Bronchial epithelial cell (primary cell): ENCODE results near the gene LRP6. TPM values are rescaled to one million over a fixed set of nuclear protein-coding genes. Genes with fewer than 3 reads are reported as not detected.
A peak's percentile ranks its signal among the peaks of the same experiment; 100 is the strongest.

Experiments used
- DNase-seq: peaks from one replicate; pipeline ENCODE4 v3.0.0-alpha.2; 2010; ENCODE audit warnings: low read depth
- FAIRE-seq: peaks from 2 replicates; lab custom pipeline; 2011; peaks lifted over from hg19 to GRCh38; lab: Jason Lieb, UNC
- H3K27me3 ChIP-seq: 2 replicates; pipeline ENCODE4 v1.5.1; 2011; ENCODE audit warnings: low read length; ENCODE audit not compliant: control insufficient read depth, insufficient read depth
- H3K36me3 ChIP-seq: 2 replicates; pipeline ENCODE4 v1.5.1; 2011; ENCODE audit warnings: low read length; ENCODE audit not compliant: control insufficient read depth, insufficient read depth
- H3K4me3 ChIP-seq: 2 replicates; pipeline ENCODE4 v1.5.1; 2011; ENCODE audit warnings: mild to moderate bottlenecking, low read depth, low read length, control low read depth
- total RNA-seq: library from RNA; depleted of rRNA; stranded (reverse); fragments of >200 nt; gene quantifications from 2 replicates; pipeline ENCODE4 v1.2.1, GENCODE V29; 2014
- TF ChIP-seq, protein P1 (sequence below): IDR thresholded peaks from 2 replicates; pipeline ENCODE4 v1.5.1; 2011; ENCODE audit warnings: mild to moderate bottlenecking, moderate library complexity, low read length, control low read depth, inconsistent platforms; ENCODE audit not compliant: insufficient read depth, severe bottlenecking

The LRP6 gene
- total RNA-seq, 1 donor from 2014 or later, result 17.6 TPM

DNA sequence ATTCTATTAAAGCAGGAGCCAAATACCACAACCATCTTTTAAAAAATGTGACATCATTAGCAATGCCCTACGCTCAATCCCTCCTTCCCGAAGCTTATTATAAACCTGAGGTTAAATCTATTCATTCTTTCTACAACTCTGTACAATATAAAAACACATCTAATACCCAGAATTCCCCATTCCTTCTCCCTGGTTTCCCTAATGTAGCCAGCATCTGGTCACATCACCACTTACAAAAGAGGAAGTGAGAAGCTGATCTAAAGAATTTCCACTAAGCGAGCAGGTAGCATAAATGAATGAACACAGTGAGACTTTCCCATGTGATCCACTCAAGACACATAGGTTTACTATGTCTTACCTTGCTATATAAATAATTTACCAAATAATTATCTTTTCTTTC, 90.4 kb downstream of the LRP6 start:
- FAIRE-seq, result no peak
- DNase-seq, result no peak
- Histone ChIP-seq H3K36me3 (no peaks in the 10 kb centered on the region), H3K27me3 (no peaks in the 10 kb centered on the region), H3K4me3 (no peak overlapping the region)
- TF ChIP-seq, protein P1, sequence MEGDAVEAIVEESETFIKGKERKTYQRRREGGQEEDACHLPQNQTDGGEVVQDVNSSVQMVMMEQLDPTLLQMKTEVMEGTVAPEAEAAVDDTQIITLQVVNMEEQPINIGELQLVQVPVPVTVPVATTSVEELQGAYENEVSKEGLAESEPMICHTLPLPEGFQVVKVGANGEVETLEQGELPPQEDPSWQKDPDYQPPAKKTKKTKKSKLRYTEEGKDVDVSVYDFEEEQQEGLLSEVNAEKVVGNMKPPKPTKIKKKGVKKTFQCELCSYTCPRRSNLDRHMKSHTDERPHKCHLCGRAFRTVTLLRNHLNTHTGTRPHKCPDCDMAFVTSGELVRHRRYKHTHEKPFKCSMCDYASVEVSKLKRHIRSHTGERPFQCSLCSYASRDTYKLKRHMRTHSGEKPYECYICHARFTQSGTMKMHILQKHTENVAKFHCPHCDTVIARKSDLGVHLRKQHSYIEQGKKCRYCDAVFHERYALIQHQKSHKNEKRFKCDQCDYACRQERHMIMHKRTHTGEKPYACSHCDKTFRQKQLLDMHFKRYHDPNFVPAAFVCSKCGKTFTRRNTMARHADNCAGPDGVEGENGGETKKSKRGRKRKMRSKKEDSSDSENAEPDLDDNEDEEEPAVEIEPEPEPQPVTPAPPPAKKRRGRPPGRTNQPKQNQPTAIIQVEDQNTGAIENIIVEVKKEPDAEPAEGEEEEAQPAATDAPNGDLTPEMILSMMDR, result no peak

DNA sequence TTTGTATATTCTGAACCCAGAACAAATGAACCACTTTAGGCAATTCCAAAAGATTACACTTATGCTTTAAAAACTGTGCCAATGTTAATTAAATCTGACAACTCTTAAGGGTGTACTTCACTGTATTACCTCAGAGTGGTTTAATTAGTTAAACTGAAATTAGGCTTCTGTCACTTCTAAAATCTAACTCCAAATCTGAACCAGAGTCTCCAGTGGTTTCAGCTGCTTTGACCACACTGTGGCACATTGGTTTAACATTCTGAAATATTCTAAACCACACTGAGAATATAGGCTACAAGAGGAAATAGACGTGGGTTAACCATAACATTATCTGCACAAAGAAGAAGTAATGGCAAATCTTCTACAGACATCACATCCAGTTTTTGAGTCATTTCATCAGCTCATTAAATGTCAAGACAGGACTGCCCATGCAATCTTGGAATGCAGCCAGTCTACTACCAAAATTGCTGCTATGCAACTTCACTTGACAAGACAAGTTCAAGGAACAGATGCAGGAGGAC, 94.8 kb downstream of the LRP6 start:
- no peak overlapping the region for H3K4me3 ChIP-seq
- DNase-seq (peak; percentile 68), FAIRE-seq (no peak)

DNA sequence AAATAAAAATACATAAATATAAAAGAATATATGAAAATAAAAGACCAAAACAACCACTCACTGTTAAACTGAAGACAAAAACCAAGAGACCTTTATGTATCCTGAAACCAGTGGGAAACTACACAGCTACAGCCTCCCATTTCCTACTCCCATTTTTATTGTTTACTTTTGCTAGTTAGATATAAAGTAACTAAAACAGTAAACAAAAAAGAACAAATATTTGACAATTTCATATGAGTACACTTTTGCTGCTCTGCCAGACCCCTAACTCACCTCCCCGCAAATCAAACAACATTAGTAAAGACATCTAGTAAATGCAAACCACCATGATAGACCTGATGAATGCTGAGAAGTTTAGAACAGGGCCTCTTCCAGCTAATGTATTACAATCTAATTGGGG, 99.0 kb downstream of the LRP6 start:
- Histone ChIP-seq H3K4me3 (no peak overlapping the region), H3K27me3 (no peaks in the 10 kb centered on the region), H3K36me3 (no peaks in the 10 kb centered on the region)
- FAIRE-seq (no peak), DNase-seq (no peak)
- TF ChIP-seq, protein P1, result no peak

More for the DNA sequence above, 94.8 kb downstream of the LRP6 start:
- Histone ChIP-seq H3K27me3 (no peaks in the 10 kb centered on the region), H3K36me3 (no peaks in the 10 kb centered on the region)
- TF ChIP-seq, protein P1, result no peak

DNA sequence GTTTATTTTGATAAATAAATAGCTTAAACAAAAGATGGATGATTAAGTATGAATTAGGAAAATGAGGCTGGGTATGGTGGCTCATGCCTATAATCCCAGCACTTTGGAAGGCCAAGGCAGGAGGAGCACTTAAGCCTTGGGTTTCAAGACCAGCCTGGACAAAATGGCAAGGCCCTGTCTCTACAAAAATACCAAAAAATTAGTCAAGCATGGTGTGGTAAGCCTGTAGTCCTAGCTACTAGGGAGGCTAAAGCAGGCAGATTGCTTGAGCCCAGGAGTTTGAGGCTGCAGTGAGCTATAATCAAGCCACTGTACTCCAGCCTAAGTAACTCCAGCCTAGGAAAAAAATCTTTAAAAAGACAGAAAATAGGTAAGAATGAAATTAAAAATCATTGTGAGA, 100.1 kb downstream of the LRP6 start:
- TF ChIP-seq, protein P1, result no peak
- H3K4me3 ChIP-seq, result no peak overlapping the region
- H3K36me3 ChIP-seq, result no peaks in the 10 kb centered on the region
- no peak for DNase-seq
- no peaks in the 10 kb centered on the region for H3K27me3 ChIP-seq
- FAIRE-seq, result no peak

DNA sequence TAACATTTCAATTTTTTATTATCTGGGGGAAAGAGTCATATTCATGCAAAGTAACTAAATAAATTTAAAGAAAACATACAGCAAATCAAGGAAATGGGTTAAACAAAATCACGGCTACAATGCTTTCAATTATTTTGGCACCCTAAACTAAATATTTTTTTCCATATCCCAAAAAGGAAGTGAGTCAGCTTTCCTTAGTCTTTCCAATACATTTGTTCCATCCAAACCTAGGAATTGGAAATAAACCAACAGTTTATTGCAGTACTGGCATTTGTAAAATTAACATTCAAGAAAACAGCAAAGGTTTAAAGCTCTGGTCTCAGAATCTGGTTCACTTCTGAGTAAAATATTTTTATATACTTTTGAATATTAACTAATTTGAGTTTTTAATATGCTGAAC, 106.9 kb downstream of the LRP6 start:
- TF ChIP-seq, protein P1, result no peak
- no peaks in the 10 kb centered on the region for H3K27me3 ChIP-seq
- H3K36me3 ChIP-seq, result peaks cover 4% of the 10 kb centered on the region
- no peak for FAIRE-seq
- peak; percentile 9 for DNase-seq
- no peak overlapping the region for H3K4me3 ChIP-seq

DNA sequence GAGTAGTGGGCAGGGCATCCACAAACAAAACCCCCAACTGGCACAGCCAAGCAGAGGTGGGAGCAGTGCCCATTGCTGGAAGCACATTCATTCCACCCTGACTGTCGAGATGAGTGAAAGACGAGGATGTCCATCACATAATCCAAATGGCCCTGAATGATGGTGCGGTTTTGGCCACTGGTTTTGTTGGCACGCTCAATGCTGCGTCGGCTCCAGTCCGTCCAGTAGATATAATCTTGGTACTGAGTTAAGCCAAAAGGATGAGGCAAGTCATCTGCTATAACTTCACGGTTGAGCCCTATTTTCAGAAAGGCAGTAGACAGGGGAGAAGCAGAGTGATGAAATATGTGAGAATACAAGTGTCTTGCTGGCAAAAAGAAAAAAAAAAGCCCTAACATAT, 108.0 kb downstream of the LRP6 start:
- Histone ChIP-seq H3K36me3 (peaks cover 4% of the 10 kb centered on the region), H3K27me3 (no peaks in the 10 kb centered on the region), H3K4me3 (no peak overlapping the region)
- DNase-seq (no peak), FAIRE-seq (no peak)
- TF ChIP-seq, protein P1, result no peak
